Stimulated activated CD8-positive, alpha-beta memory T cell treated with anti-CD3 and anti-CD28 coated beads, Interleukin-4, amount 100 ng/mL, for 1 hour (primary cell): ENCODE measurements around the gene TBL2.
A peak's percentile ranks its signal among the peaks of the same experiment; 100 is the strongest.
"Not testable (repeated sequence)": the region's sequence is repeated elsewhere in the genome, so short reads cannot be mapped to it uniquely, and the experiment has no call there.

Experiments
- DNase-seq, 2 donors: peaks; one replicate each; pipeline ENCODE4 v3.0.0-alpha.2; 2020; ENCODE audit warnings: low read depth in 2 of 2, low spot score in 1 of 2

The TBL2 gene

GRCh38 chr7:73578342-73579128 lies at the start of gene TBL2:
Gene TBL2, minus strand, starts transcription at chr7:73578579. Its CDS starts 30 bp downstream, at chr7:73578549.
- DNase-seq = peak; percentile 98

- DNase-seq = no peak
Measured at GRCh38 chr7:73626814-73627213, 48.4 kb upstream of the TBL2 start.

- DNase-seq = no peak
Measured at GRCh38 chr7:73625276-73625675, 46.9 kb upstream of the TBL2 start.

GRCh38 chr7:73624669-73625001 lies 46.3 kb upstream of the TBL2 start:
- DNase-seq = no peak

GRCh38 chr7:73623798-73624668 lies 45.7 kb upstream of the TBL2 start, which contains the start of gene MLXIPL:
Gene MLXIPL, minus strand, starts transcription at chr7:73624522. Its CDS starts 30 bp downstream, at chr7:73624492.
- DNase-seq = peak in 1 of 2 donors; percentile 15

- DNase-seq = no peak
Measured at GRCh38 chr7:73622909-73623797, 44.8 kb upstream of the TBL2 start.

GRCh38 chr7:73622527-73622908 lies 44.1 kb upstream of the TBL2 start:
- no peak for DNase-seq

- no peak for DNase-seq
Measured at GRCh38 chr7:73621168-73622063, 43.0 kb upstream of the TBL2 start.

GRCh38 chr7:73619394-73619793 lies 41.0 kb upstream of the TBL2 start:
- not testable (repeated sequence) for DNase-seq

GRCh38 chr7:73618538-73618937 lies 40.2 kb upstream of the TBL2 start:
- DNase-seq = no peak

- not testable (repeated sequence) for DNase-seq
Measured at GRCh38 chr7:73617520-73617919, 39.1 kb upstream of the TBL2 start.

- no peak for DNase-seq
Measured at GRCh38 chr7:73615886-73616285, 37.5 kb upstream of the TBL2 start.

GRCh38 chr7:73614937-73615336 lies 36.6 kb upstream of the TBL2 start:
- not testable (repeated sequence) for DNase-seq

GRCh38 chr7:73613954-73614735 lies 35.8 kb upstream of the TBL2 start:
- no peak for DNase-seq

GRCh38 chr7:73612598-73613269 lies 34.4 kb upstream of the TBL2 start:
- DNase-seq = no peak

GRCh38 chr7:73611017-73611555 lies 32.7 kb upstream of the TBL2 start:
- DNase-seq = no peak

- DNase-seq = no peak
Measured at GRCh38 chr7:73610105-73610504, 31.7 kb upstream of the TBL2 start.

- not testable (repeated sequence) for DNase-seq
Measured at GRCh38 chr7:73607692-73607983, 29.3 kb upstream of the TBL2 start.
